LNCAP (cell line): Measurements from ENCODE around the gene GEMIN2.

ENCODE experiments used
- TF ChIP-seq, protein P1 (sequence below): fragments of 450-650 bp; IDR thresholded peaks from 2 replicates; pipeline ENCODE4 v1.5.1; 2017; ENCODE audit warnings: mild to moderate bottlenecking

GEMIN2 gene, protein sequence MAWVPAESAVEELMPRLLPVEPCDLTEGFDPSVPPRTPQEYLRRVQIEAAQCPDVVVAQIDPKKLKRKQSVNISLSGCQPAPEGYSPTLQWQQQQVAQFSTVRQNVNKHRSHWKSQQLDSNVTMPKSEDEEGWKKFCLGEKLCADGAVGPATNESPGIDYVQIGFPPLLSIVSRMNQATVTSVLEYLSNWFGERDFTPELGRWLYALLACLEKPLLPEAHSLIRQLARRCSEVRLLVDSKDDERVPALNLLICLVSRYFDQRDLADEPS

DNA sequence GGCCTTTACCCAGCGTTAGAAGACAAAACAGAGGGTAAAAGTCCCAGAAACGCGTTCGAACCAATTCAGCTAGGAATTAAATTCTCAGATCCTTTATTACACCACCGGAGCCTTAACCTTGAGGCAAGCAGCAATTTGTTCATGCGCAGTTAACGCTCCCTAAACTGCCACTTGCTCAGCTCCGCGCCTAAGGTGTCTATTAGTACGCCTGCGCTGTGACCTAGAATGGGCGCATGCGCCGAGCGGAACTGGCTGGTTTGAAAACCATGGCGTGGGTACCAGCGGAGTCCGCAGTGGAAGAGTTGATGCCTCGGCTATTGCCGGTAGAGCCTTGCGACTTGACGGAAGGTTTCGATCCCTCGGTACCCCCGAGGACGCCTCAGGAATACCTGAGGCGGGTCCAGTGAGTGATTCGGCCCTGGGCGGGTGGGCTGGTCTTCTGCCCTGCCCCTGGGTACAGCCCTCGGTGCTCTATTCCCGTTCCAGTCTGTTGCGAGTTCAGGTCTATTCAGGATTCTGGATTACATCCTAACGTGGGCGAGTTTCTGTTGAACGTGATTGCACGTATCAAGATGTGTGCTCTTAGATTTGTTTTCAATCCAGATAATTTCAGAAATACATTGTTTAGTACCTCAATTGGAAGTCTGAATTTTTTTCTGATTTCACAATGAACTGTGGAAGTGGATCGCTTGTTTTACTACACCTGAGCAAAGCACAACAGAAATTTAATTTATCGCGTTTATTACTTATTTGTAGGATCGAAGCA, at the start of gene GEMIN2:
Gene GEMIN2 (plus strand): TSS at position 251 of the 766 bp plus-strand sequence. CDS start 16 bp downstream, at position 267.
- TF ChIP-seq, protein P1, sequence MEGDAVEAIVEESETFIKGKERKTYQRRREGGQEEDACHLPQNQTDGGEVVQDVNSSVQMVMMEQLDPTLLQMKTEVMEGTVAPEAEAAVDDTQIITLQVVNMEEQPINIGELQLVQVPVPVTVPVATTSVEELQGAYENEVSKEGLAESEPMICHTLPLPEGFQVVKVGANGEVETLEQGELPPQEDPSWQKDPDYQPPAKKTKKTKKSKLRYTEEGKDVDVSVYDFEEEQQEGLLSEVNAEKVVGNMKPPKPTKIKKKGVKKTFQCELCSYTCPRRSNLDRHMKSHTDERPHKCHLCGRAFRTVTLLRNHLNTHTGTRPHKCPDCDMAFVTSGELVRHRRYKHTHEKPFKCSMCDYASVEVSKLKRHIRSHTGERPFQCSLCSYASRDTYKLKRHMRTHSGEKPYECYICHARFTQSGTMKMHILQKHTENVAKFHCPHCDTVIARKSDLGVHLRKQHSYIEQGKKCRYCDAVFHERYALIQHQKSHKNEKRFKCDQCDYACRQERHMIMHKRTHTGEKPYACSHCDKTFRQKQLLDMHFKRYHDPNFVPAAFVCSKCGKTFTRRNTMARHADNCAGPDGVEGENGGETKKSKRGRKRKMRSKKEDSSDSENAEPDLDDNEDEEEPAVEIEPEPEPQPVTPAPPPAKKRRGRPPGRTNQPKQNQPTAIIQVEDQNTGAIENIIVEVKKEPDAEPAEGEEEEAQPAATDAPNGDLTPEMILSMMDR, result no peak

DNA sequence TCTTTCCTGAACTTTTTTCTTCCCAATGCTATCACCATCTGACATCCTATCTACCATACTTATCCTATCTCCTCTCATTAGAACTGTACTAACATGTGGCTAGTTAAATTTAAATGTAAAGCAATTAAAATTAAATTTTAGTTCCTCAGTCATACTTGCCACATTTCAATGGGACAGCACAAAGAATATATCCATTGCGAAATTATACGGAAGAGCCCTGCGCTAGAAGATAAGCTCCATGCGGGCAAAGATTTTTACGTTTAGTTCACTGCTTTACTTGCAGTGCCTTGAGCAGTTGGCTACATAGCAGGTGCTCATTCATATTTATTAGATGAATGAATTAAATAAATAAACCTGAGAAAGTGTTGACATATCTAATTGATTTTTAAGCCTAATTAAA, 44.2 kb upstream of the GEMIN2 start:
- TF ChIP-seq, protein P1, result no peak

DNA sequence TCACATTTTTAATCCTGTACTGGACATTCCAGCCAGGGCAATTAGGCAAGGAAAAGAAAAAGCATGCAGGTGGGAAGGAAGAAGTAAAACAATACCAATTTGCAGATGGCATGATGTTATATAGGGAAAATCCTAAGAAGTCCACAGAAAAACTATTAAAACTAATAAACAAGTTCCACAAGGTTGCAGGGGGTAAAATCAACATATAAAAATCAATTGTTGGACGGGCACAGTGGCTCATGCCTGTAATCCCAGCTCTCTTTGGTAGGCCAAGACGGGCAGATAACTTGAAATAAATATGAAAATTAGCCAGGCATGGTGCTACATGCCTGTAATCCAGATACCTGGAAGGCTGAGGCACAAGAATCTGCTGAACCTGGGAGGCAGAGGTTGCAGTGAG, 43.0 kb upstream of the GEMIN2 start:
- TF ChIP-seq, protein P1, result no peak

DNA sequence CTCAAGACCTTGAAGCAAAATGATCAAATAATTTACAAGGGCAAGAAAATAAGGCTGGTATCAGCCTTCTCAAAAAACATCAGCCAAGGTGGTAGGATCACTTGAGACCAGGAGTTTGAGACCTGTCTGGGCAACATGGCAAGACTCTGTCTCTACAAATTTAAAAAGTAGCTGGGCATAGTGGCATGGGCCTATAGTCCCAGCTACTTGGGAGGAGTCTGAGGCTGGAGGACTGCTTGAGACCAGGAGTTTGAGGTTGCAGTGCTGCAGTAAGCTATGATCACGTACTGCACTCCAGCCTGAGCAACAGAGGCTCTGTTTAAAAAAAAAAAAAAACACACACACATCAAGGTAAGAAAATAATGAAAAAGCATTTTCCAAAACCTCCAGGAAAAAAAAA, 33.2 kb upstream of the GEMIN2 start:
- TF ChIP-seq, protein P1, result no peak

DNA sequence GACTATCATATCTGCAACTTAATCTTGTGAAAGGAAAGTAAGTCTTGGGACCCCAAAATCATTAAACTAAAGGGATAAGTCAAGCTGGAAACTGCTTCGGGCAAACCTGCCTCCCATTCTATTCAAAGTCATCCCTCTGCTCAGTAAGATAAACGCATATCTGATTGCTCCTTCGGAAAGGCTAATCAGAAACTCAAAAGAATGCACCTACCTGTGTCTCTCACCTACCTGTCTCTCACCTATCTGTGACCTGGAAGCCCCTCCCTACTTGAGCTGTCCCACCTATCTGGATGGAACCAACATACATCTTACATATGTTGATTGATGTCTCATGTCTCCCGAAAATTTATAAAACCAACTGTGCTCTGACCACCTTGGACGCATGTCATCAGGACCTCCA, 31.0 kb upstream of the GEMIN2 start:
- TF ChIP-seq, protein P1, result no peak

DNA sequence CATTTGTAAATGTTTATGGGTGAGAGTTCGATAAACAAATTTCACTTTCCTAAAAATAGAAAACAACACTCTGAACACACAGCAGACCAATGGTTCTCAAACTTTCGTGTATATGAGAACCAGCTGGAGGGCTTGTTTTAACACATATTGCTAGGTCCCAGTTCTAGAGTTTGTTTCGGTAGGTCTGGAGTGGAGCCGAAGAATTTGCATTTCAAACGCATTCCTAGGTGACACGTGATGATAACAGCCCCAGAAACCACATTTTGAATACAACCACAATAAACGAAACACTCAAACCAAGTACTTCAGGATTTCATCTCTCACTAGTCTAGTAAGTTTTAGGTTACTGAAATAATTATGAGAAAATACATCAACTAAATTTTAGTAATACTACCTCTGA, 28.2 kb upstream of the GEMIN2 start:
- TF ChIP-seq, protein P1, result no peak

DNA sequence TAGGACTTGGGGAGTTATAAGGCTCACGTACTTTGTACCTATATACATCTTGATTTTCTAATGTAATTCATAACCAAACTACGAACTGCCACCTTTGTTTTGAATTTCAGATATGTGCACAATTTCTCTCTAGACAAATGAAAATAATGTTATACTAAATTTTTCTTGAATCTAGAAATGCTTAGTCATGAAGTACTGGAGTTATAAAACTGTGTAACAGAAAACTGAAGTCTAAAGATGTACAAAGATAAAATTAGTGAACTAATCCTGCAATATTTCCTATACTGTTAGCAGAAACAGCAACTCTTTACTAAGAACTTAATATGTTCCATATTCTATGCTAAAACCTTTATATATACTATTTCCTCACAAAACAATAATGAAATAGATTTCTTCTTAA, 26.6 kb upstream of the GEMIN2 start:
- TF ChIP-seq, protein P1, result no peak
